ENCODE results near the gene KRTAP16-1. TPM values are rescaled to one million over a fixed set of nuclear protein-coding genes. Genes with fewer than 3 reads are reported as not detected.
"Not testable (repeated sequence)": the region's sequence is repeated elsewhere in the genome, so short reads cannot be mapped to it uniquely, and the experiment has no call there.

The KRTAP16-1 gene, protein sequence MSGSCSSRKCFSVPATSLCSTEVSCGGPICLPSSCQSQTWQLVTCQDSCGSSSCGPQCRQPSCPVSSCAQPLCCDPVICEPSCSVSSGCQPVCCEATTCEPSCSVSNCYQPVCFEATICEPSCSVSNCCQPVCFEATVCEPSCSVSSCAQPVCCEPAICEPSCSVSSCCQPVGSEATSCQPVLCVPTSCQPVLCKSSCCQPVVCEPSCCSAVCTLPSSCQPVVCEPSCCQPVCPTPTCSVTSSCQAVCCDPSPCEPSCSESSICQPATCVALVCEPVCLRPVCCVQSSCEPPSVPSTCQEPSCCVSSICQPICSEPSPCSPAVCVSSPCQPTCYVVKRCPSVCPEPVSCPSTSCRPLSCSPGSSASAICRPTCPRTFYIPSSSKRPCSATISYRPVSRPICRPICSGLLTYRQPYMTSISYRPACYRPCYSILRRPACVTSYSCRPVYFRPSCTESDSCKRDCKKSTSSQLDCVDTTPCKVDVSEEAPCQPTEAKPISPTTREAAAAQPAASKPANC
- not detected in 2 replicates for total RNA-seq (2014; rRNA removed; shearing (Covaris generic); ENCODE audit: low replicate concordance)

DNA sequence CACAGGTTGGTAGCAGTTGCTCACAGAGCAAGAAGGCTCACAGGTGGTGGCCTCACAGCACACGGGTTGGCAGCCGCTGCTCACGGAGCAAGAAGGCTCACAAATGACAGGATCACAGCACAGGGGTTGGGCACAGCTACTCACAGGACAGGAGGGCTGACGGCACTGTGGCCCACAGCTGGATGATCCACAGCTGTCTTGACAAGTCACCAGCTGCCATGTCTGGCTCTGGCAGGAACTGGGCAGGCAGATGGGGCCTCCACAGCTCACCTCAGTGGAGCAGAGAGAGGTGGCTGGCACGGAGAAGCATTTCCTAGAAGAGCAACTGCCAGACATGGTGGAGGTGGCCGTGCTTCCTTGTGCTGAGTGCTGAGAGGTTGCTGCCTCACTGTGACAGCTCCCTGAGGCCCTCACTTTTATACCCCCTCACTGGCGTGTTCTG lies at the start of gene KRTAP16-1:
TSS of gene KRTAP16-1 (minus strand) at position 392 of the 442 bp plus-strand sequence. CDS start at position 336, 56 bp downstream.
- H3K4me2 ChIP-seq (ENCODE audit: low read depth, low read length, poor library complexity, severe bottlenecking) = no peak within 1 kb of the TSS
- no peak for DNase-seq

DNA sequence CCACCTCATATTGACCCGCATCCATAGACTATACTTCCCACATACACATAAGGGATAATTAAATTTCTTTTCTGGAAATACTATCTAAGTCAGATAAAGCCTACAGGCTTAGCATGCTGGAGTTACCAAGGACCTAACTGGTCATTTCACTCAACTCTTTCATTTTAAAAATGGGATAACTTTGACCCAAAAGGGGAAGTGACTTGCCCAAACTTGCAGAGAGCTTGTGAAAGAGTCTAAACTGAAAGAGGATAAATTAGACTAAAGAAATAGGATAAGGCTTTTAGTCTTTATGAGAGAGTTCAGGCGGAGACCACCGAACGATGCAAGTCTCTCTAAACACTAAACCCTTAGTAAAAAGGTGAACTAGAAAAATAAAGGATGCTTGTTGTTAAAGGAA lies 45.4 kb upstream of the KRTAP16-1 start:
- Histone ChIP-seq H3K27ac (ENCODE audit: low read length) (no peak overlapping the region), H3K79me2 (ENCODE audit: low read length) (no peaks in the 10 kb centered on the region), H3K4me3 (ENCODE audit: low read length) (no peak overlapping the region), H3K9me3 (ENCODE audit: low read length) (no peaks in the 10 kb centered on the region), H3K9me2 (replicated peaks; ENCODE audit: insufficient read depth, low read length) (no peaks in the 10 kb centered on the region), H2AFZ (ENCODE audit: low read length) (no peak overlapping the region), H3K27me3 (ENCODE audit: low read length) (no peaks in the 10 kb centered on the region; the same call in 1 of the 2 replicates), H3K36me3 (ENCODE audit: insufficient read depth, low read length) (no peaks in the 10 kb centered on the region), H3K4me2 (ENCODE audit: low read depth, low read length, poor library complexity, severe bottlenecking) (no peak overlapping the region), H4K20me1 (ENCODE audit: insufficient read depth, low read depth, low read length) (no peaks in the 10 kb centered on the region), H3K9ac (ENCODE audit: low read length) (no peak overlapping the region), H3K4me1 (ENCODE audit: low read length) (no peaks in the 10 kb centered on the region)
- DNase-seq = no peak

More for the DNA sequence above, at the start of gene KRTAP16-1:
- Histone ChIP-seq H3K9ac (ENCODE audit: low read length) (no peak within 1 kb of the TSS), H4K20me1 (ENCODE audit: insufficient read depth, low read depth, low read length) (no peaks in the 10 kb centered on the region), H3K27ac (ENCODE audit: low read length) (no peak within 1 kb of the TSS), H3K27me3 (ENCODE audit: low read length) (no peaks in the 10 kb centered on the region), H3K9me3 (ENCODE audit: low read length) (no peaks in the 10 kb centered on the region), H2AFZ (ENCODE audit: low read length) (no peak within 1 kb of the TSS), H3K36me3 (ENCODE audit: insufficient read depth, low read length) (no peaks in the 10 kb centered on the region), H3K4me3 (ENCODE audit: low read length) (no peak within 1 kb of the TSS), H3K79me2 (ENCODE audit: low read length) (no peaks in the 10 kb centered on the region), H3K9me2 (replicated peaks; ENCODE audit: insufficient read depth, low read length) (no peaks in the 10 kb centered on the region), H3K4me1 (ENCODE audit: low read length) (peaks cover 3% of the 10 kb centered on the region; the same call in 1 of the 2 replicates)

DNA sequence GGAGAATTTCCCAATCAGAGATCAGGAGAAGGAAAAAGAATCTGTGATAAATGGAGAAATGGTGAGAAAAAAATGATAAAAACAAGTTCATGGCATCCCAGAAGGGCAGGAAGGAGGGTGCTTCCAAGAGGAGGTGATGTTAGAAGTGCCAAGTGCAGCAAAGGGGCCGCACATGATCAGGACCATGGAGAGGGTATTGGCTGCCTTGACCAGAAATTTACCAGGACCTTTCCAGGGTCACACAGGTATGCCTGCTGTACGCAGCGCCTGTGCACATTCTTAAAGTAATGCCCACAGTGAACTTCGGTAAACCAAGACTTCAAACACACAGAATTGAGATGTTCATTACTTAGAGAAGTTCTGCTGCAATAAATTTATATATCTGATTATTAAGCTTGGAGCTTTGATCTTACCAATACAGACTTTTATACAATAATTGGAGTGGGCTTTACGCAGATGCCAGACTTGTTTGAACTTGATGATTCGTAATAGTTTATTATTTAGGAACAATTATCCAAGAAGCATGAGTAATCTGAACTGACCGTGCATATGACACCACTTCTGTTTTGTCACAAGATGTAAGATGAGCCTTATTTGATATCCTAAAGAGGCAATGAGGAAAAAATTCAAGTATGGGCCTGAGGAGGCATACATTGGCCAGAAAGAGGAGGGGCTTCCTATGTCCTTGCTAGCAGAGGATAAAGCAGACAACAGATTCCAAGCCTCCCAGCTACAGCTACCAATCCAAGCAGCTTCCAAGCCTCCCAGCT lies 43.7 kb upstream of the KRTAP16-1 start:
- DNase-seq = no peak
- Histone ChIP-seq H3K36me3 (ENCODE audit: insufficient read depth, low read length) (no peaks in the 10 kb centered on the region), H3K9me2 (replicated peaks; ENCODE audit: insufficient read depth, low read length) (no peaks in the 10 kb centered on the region), H4K20me1 (ENCODE audit: insufficient read depth, low read depth, low read length) (no peaks in the 10 kb centered on the region), H3K4me3 (ENCODE audit: low read length) (no peak overlapping the region), H2AFZ (ENCODE audit: low read length) (no peak overlapping the region), H3K4me1 (ENCODE audit: low read length) (no peaks in the 10 kb centered on the region), H3K4me2 (ENCODE audit: low read depth, low read length, poor library complexity, severe bottlenecking) (no peak overlapping the region), H3K79me2 (ENCODE audit: low read length) (no peaks in the 10 kb centered on the region), H3K27me3 (ENCODE audit: low read length) (no peaks in the 10 kb centered on the region; the same call in 1 of the 2 replicates), H3K9ac (ENCODE audit: low read length) (no peak overlapping the region), H3K27ac (ENCODE audit: low read length) (no peak overlapping the region), H3K9me3 (ENCODE audit: low read length) (no peaks in the 10 kb centered on the region)

DNA sequence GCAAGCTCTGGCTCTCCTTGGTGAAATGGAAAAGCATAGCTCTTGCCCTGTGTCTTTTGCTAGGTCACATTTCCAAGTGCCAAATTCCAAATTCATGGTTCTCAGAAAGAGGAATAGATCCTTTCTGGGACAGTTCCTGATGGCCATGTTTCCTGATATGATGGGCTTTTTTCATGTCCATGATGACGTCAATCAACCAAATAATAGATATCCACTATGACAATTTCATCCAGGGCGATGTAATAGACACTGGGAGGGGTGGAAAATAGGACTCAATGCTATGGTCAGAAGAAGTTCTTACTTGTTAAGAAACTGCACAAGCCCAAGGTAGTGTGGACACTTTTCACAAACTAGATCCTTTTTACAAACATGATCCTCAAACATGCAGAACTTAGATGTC lies 42.1 kb upstream of the KRTAP16-1 start:
- no peak overlapping the region for H2AFZ ChIP-seq (ENCODE audit: low read length)
- H3K4me2 ChIP-seq (ENCODE audit: low read depth, low read length, poor library complexity, severe bottlenecking) = no peak overlapping the region
- DNase-seq = no peak
- no peaks in the 10 kb centered on the region for H4K20me1 ChIP-seq (ENCODE audit: insufficient read depth, low read depth, low read length)
- no peak overlapping the region for H3K4me3 ChIP-seq (ENCODE audit: low read length)
- H3K36me3 ChIP-seq (ENCODE audit: insufficient read depth, low read length) = no peaks in the 10 kb centered on the region
- H3K9me3 ChIP-seq (ENCODE audit: low read length) = no peaks in the 10 kb centered on the region
- no peaks in the 10 kb centered on the region for H3K4me1 ChIP-seq (ENCODE audit: low read length)
- H3K9ac ChIP-seq (ENCODE audit: low read length) = no peak overlapping the region
- no peak overlapping the region for H3K27ac ChIP-seq (ENCODE audit: low read length)
- no peaks in the 10 kb centered on the region; the same call in 1 of the 2 replicates for H3K27me3 ChIP-seq (ENCODE audit: low read length)
- H3K9me2 ChIP-seq (replicated peaks; ENCODE audit: insufficient read depth, low read length) = no peaks in the 10 kb centered on the region
- H3K79me2 ChIP-seq (ENCODE audit: low read length) = no peaks in the 10 kb centered on the region

DNA sequence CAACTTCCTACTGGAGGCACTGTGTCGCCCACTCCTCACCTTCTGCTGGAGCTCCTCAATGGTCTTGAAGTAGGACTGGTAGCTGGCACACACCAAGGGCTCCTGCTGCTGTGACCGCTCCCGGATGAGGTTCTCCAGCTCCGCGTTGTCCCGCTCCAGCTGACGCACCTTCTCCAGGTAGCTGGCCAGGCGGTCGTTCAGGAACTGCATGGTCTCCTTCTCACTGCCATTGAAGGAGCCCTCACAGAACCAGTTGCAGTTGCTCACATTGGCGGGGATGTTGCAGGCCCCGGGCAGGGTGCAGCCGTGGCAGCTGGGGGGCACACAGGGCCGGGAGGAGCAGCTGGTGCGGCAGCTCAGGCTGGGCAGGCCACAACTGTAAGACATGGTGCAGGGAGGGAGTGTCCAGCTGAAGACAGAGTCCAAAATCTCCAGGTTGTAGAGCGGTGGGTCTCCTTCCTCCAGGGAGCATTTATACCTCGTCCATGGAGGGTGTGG lies 41.3 kb upstream of the KRTAP16-1 start, which contains the start of gene KRT33A:
TSS of gene KRT33A (minus strand) at position 448 of the 498 bp plus-strand sequence. CDS start at position 387, 61 bp downstream.
- H3K27me3 ChIP-seq (ENCODE audit: low read length); H3K27ac ChIP-seq (ENCODE audit: low read length); H3K79me2 ChIP-seq (ENCODE audit: low read length); H3K4me2 ChIP-seq (ENCODE audit: low read depth, low read length, poor library complexity, severe bottlenecking); H3K9ac ChIP-seq (ENCODE audit: low read length); H3K9me2 ChIP-seq (replicated peaks; ENCODE audit: insufficient read depth, low read length); H3K36me3 ChIP-seq (ENCODE audit: insufficient read depth, low read length); H2AFZ ChIP-seq (ENCODE audit: low read length); H3K4me1 ChIP-seq (ENCODE audit: low read length); H3K9me3 ChIP-seq (ENCODE audit: low read length); DNase-seq; H4K20me1 ChIP-seq (ENCODE audit: insufficient read depth, low read depth, low read length); H3K4me3 ChIP-seq (ENCODE audit: low read length): not testable (repeated sequence)

DNA sequence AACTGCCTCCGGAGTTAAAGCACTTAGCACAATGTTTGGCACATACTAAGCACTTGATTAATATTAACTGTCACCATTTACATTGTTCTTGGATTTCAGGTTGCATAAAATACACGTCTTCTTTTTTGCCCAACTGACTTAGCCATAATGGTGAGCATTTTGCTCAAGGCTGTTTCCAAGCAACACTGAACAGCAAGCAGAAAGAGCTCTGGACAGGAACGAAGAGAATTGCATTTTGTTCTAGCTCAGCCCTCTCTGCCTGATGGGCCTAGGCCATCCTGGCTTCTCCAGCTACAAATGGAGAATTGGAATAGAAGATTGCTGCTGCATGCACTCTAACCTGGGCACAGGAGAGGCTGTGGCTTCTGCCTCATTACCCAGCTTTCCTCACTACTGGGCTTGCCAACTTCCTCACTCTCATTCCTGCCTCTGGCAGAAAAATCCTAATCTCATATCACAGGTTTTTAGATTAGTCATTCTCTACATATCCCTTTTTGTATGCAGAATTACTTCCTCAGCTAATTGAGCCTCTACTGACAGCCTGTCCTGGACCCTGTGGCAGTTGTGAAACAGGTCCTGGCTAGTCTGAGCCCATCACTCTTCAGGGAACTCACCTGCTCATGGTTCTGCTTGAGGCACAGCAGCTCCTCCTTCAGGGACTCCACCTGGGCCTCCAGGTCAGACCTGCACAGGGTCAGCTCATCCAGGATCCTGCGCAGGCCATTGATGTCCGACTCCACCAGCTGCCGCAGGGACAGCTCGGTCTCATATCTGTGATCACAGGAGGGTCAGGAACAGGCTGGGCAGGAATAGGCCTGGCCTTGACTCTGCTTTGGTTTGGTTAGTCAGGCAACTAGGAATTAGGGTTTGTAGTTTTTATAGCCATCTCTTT lies 39.0 kb upstream of the KRTAP16-1 start:
- H3K27me3 ChIP-seq (ENCODE audit: low read length) = no peaks in the 10 kb centered on the region
- no peak overlapping the region for H3K27ac ChIP-seq (ENCODE audit: low read length)
- H3K36me3 ChIP-seq (ENCODE audit: insufficient read depth, low read length) = no peaks in the 10 kb centered on the region
- H3K4me3 ChIP-seq (ENCODE audit: low read length) = no peak overlapping the region
- DNase-seq = no peak
- no peaks in the 10 kb centered on the region for H4K20me1 ChIP-seq (ENCODE audit: insufficient read depth, low read depth, low read length)
- H3K4me2 ChIP-seq (ENCODE audit: low read depth, low read length, poor library complexity, severe bottlenecking) = no peak overlapping the region
- no peak overlapping the region for H2AFZ ChIP-seq (ENCODE audit: low read length)
- H3K9ac ChIP-seq (ENCODE audit: low read length) = no peak overlapping the region
- no peaks in the 10 kb centered on the region for H3K79me2 ChIP-seq (ENCODE audit: low read length)
- H3K9me2 ChIP-seq (replicated peaks; ENCODE audit: insufficient read depth, low read length) = no peaks in the 10 kb centered on the region
- no peaks in the 10 kb centered on the region for H3K4me1 ChIP-seq (ENCODE audit: low read length)
- no peaks in the 10 kb centered on the region for H3K9me3 ChIP-seq (ENCODE audit: low read length)

DNA sequence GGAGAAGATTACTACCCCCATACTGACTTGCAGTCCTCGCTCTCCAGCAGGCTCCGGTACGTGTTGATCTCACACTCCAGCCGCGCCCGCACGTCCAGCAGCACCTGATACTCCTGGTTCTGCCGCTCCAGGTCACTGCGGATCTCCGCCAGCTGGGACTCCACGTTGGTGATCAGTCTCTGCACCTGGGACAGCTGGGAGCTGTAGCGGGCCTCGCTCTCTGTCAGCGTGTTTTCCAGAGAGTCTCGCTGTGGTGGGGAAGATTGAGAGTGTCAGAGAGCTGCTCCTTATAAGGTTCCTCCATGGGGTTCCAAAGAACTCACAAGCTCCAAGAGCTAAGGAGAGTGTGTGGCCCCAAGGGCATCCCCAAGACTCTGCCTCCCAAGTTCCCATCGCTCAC lies 37.3 kb upstream of the KRTAP16-1 start:
- DNase-seq; H2AFZ ChIP-seq (ENCODE audit: low read length); H3K9me2 ChIP-seq (replicated peaks; ENCODE audit: insufficient read depth, low read length): not testable (repeated sequence)

More for the DNA sequence above, 37.3 kb upstream of the KRTAP16-1 start:
- not testable (repeated sequence) for H3K79me2 ChIP-seq (ENCODE audit: low read length); H3K9ac ChIP-seq (ENCODE audit: low read length); H3K9me3 ChIP-seq (ENCODE audit: low read length); H3K27me3 ChIP-seq (ENCODE audit: low read length); H3K4me1 ChIP-seq (ENCODE audit: low read length); H3K36me3 ChIP-seq (ENCODE audit: insufficient read depth, low read length); H3K4me2 ChIP-seq (ENCODE audit: low read depth, low read length, poor library complexity, severe bottlenecking); H4K20me1 ChIP-seq (ENCODE audit: insufficient read depth, low read depth, low read length); H3K4me3 ChIP-seq (ENCODE audit: low read length); H3K27ac ChIP-seq (ENCODE audit: low read length)
